Activated CD4-positive, CD25-positive, alpha-beta regulatory T cell treated with anti-CD3 and anti-CD28 coated beads, Interleukin-2, amount 50 U/mL, for 24 hours (primary cell): ENCODE results near the gene NCOR2.

Experiments used
- ATAC-seq, 2 donors: fragments of 150-1000 bp; cut with Tn5 transposase; one replicate each; pipeline ENCODE4 v1.10.0; 2021; ENCODE audit warnings: mild to moderate bottlenecking in 1 of 2, moderate library complexity in 1 of 2

Gene NCOR2

DNA sequence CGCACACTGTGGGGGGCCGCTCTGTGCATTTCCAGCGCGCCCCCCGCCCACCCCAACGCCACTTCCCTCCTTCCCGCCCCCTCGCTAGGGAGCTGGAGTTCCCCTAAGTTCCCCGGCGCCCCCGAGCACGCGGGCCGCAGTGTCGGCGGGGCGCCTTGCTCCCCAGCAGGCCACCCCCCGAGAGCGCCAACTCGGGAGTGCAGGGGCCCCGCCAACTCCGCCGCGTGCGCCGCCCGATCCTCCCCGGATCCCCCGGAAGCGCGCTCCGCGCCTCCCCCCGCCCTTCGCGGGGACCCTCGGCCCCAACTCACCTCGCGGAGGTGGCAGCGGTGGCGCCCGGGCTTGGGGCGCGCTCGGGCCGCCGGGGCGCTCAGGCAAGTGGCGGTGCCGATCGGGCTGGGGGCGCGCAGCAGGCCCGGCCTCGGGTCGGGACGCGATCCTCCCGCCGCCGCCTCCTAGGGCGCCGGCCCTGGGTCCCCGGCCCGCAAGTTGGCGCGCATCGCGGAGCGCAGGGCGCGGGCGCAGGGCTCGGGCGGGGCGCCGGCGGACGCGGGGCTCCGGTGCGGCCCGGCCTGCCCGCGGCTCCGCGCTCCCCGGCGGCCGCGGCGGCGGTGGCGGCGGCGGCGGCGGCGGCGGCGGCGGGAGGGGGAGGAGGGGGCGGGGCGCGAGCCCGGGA lies at the start of gene NCOR2:
TSS of gene NCOR2 (minus strand) at position 616 of the 676 bp plus-strand sequence. CDS start 72,361 bp downstream, outside the sequence.
- ATAC-seq = peak; percentile 33 to 40

DNA sequence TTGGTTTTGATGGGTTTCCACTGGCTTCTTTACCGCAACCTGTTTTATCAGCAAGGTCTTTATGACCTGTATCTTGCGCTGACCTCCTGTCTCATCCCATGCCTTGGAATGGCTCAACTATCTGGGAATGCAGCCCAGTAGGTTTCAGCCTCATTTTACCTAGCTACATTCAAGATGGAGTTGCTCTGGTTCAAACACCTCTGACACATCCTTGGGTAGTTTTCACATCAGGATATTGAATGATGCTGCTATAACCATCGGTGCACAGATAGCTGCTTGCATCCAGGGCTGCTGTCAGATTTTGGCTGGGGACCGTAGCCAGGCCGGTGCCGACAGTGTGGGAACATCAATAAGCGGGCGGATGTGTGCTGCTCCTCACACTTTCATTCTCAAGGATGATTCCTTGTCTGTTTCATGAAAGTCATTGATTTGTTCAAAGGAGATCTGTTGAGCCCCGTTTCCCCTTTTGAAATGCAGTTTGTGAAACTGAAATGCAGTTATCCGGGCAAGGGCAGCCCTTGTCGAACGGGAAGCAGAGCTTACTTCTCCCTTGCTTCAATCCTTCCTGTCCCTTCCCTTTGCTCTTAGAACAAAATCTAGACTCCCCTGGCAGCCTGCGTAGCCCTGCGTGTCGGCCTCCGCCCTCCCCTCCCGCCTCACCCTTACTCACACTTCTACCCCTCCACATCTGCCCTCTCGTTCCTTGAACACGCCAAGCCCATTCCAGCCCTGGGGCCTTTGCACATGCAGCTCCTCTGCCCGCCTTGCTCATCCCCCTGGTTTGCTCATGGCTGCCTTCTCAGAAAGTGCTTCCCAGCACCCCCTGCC lies 49.2 kb upstream of the NCOR2 start:
- no peak for ATAC-seq

DNA sequence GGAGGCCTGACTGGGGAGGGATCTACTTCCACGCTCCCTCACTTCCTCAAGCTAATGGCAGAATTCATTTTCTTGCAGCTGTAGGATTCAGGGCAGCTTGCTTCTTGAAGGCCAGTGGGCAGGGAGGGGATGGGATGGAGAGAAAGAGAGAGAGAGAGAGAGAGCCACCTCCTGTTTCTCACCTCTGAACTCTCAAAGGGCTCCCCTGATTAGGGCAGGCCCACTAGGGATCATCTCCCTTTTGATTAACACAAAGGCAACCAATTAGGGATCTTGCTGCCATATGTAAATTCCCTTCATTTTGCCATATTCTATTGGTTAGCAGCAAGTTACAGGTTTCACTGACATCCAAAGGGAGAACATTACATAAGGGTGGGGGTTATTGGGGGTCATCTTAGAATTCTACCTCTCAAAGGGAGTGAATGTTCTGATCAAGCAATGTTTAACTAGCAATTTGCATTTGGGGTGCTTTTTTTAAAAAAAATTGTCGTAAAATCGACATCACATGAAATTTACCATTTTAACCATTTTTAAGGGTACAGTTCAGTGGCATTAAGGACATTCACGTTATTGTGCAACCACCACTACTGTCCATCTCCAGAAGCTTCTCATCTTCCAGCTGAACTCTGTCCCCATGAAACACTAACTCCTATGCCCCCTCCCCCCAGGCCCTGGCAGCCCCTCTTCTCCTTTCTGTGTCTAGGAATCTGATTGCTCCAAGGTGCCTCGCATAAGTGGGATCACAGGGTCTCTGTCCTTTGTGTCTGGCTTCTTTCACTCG lies 47.3 kb upstream of the NCOR2 start:
- no peak for ATAC-seq

- ATAC-seq = no peak
Measured at GRCh38 chr12:124613151-124613585, 45.8 kb upstream of the NCOR2 start.

DNA sequence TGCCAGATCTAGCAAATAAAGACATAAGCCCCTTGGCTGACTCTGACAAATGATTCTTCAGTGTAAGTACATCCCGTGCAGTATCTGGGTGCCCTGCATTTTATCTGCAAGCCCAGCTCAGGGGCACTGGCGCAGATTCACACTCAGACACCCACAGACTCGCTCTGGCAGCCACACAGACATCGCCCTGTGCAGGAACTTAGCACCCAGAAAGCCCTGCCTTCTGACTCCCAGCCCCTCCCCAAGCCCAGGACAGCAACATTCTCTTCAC lies 44.9 kb upstream of the NCOR2 start:
- no peak for ATAC-seq

- ATAC-seq = no peak
Measured at GRCh38 chr12:124611559-124612409, 44.4 kb upstream of the NCOR2 start.

DNA sequence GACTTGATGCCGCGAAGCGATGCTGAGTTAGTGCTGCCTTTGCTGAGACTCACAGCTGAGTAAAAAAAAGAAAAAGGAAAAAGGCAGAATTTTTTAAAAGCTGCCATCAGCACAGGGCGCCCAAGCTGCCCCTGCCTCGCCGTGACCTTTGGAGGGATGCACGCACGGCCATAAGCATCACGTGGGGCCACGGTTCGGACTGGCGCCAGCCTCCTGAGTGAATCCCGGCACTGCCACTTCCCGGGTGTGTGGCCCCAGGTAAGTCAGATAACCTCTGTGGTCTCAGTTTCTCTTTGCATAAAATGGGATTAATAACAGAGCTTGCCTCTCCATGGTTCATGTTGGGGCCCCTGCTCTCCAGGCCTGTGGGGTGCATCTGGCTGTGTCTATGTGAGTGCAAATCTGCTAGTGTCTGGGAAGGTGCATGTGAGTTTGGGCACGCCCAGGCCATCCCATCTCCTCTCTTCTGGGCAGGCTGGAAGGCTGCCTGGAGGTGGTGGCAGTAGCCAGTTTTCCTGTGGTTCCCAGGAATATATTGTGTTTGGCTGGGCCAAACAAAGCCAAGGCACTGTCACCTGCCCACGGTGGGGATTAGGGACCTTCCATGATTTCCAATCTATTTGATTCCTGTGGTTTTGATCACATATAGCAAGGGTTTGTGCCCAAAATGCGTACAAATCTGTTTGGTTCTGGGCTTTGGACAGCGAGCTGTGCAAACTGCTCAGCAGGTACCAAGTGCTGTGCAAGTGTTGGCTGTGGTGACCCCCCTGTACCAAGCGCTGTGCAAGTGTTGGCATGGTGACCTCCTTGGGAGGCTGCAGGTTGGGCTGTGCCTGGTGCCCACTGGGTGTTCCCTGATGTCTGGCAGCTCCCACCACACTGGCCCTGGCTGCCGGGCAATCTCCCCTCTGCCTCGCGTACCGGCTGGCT lies 43.5 kb upstream of the NCOR2 start:
- no peak for ATAC-seq

- no peak for ATAC-seq
Measured at GRCh38 chr12:124610021-124610612, 42.7 kb upstream of the NCOR2 start.

DNA sequence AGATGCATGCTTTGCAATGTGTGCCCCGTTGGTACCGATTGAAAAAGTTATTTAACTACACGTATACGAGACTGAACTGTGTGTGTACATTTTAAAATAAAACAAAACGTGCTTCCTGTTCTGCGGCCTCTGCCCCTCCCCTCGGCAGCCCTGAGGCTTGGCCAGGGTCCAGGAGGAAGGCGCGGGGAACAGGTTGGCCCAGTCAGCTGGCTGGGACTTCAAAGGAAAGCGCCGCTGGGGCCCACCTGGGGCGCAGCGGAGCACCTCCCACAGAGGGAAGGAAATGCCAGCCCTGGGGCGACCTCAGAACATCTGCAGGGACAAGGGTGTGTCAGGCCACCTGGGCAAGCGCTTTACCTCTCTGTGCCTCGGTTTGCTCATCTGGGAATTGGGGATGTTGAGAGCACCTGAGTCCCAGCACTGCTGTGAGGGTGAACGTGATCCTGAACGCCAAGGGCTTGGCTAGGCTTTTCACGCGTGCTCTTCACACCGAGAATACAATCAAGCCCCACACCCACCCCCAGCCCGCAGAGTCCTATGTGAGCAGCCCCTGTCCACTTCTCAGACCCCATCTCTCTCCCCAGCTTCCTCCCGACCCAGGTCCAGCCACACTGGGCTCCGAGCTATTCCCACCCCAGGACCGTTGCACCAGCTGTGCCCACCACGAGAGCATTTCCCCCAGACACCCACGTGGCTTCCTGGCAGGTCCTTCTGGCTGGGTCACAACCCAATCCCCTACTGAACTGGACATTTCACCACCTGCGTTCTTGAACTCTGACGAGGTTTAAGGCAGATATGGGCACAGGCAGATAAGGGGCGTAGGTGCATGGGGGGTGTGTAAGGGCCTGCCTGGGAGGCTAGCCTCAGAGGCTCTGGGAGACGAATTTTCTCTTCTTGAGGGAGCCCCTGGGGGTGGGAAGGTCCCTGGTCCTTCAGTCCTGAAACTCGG lies 41.9 kb upstream of the NCOR2 start:
- peak; percentile 74 to 82 for ATAC-seq

- no peak for ATAC-seq
Measured at GRCh38 chr12:124608450-124608870, 41.0 kb upstream of the NCOR2 start.

- ATAC-seq = no peak
Measured at GRCh38 chr12:124607681-124608425, 40.4 kb upstream of the NCOR2 start.

- ATAC-seq = no peak
Measured at GRCh38 chr12:124605883-124606774, 38.7 kb upstream of the NCOR2 start.

- ATAC-seq = no peak
Measured at GRCh38 chr12:124605150-124605882, 37.9 kb upstream of the NCOR2 start.

DNA sequence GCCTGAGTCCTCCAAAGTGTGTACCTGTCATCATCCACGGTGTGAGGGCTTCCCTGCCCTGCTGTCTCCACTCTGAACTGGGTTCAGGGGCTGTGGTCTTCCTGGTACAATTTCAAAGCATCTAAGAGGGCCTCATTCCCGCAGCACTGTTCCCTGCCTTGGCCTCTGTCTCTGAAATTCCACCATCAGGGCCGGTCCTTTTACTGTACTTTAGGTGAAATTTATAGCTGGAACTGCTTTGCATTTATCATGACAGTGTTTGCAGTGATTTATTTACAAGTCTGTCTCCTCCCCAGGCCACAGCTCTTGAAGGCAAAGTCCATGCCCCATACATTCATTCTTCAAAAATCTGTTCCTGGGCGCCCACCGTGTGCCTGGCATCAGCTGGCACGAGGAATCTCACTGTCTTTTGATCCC lies 36.9 kb upstream of the NCOR2 start:
- ATAC-seq = no peak

DNA sequence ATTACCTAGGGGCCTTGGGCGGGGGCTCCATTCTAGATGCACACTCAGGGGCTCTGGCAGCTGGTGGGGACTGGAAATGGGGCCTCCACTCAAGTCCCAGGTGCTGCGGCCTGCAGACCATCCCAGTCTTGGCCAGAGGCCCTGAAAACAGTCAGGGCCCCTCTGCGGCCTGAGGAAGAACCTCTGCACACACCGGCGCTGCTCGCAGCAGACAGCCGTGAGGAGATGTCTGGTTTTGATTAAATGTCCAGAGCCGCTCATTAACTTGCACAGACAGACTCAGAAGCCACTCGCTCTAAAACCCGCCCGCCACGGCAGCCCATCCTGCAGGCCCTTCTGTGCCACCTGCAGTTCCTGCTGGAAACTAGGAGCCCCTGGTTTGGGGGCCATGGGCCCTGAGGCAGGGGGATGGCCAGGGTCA lies 36.4 kb upstream of the NCOR2 start:
- no peak for ATAC-seq

DNA sequence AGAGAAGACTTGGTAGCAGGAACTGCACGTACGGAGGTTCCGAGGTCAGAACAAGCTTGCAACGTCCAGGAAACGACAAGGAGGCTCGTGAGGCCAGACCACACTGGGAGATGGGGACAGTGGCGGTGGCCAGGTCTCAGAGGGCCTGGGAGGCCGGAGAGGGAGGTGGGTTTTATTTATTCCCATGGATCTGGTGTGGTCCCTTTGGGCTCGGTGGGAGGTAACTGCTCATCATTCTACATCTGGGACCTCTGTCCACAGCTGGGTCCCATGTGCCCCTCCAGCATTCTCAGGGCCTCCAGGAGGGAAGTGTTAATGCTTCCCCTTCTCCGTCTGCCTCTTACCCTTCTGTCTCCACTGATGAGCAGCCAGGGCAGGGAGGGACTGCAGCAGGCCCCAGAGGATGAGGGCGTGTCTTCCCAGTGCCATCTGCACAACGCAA lies 35.7 kb upstream of the NCOR2 start:
- ATAC-seq = no peak

DNA sequence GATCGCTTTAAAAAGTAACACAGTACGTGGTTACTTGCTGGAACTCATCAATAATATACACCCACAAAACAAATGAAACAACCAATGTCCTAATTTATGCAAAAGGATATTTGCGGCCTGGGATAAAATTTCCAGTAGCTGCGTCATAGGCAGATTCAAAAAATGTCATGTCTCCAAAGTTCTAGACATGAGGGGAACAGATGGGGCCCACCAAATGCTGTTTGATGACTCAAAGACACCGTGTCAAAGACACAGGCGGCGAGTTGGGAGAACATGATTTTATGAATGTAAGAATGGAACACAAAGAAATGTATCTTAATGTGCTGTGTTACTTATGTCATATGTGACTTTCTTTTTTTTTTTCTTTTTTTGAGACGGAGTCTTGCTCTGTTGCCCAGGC lies 34.3 kb upstream of the NCOR2 start:
- ATAC-seq = no peak
